ENCODE results near the gene FRY. TPM values are rescaled to one million over a fixed set of nuclear protein-coding genes. Genes with fewer than 3 reads are reported as not detected.

Gene FRY
- total and polyA plus RNA-seq, 2 donors (not counting 1 experiment from before 2014, with no cell fraction given): 2.3 to 6.3 TPM

DNA sequence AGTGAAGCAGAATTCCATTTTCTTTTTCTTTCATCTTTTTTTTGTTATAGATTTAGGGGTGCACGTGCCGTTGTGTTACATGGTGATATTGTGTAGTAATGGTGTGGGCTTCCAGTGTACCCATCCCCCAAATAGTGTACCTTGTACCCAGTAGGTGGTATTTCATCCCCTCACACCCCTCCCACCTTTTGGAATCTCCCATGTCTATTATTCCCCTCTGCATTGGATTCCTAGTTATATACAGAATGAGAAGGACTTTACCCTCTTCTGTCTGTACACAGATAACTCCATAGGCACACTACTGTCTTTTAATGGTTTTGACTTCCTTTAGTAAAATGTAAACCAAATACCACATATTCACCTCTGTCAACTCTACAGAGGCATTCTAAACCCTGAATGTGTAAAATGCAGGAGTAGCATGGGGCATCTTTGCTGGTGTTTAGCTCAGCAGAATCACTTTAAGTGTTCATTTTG, 28.0 kb downstream of the FRY start:
- H3K4me1 Mint-ChIP-seq: no peaks in the 10 kb centered on the region
- Histone ChIP-seq H3K4me2 (replicated peaks; ENCODE audit: low read depth, low read length, poor library complexity, severe bottlenecking) (no peak overlapping the region), H3K4me3 (ENCODE audit: control extremely low read depth in 1 of 5, extremely low read depth in 1 of 5, insufficient read depth in 1 of 5, low read depth in 2 of 5, low read length in 4 of 5) (no peak overlapping the region), H3K9me3 (ENCODE audit: control extremely low read depth in 1 of 3, control insufficient read depth in 2 of 3, insufficient read depth in 1 of 3, low read length in 2 of 3) (no peaks in the 10 kb centered on the region), H2AFZ (ENCODE audit: insufficient read depth, low read depth, low read length, poor library complexity, severe bottlenecking) (no peak overlapping the region), H3K4me1 (ENCODE audit: control insufficient read depth in 2 of 2, insufficient read depth in 2 of 2, low read length in 2 of 2) (no peaks in the 10 kb centered on the region), H4K20me1 (ENCODE audit: control insufficient read depth, insufficient read depth, low read length, poor library complexity, severe bottlenecking) (no peaks in the 10 kb centered on the region), H3K27me3 (replicated peaks in 1 of 4; ENCODE audit: control extremely low read depth in 1 of 4, control insufficient read depth in 3 of 4, insufficient read depth in 4 of 4, low read length in 3 of 4) (no peaks in the 10 kb centered on the region), H3K9ac (ENCODE audit: low read length) (no peak overlapping the region), H3K27ac (ENCODE audit: low read length in 2 of 2) (no peak overlapping the region), H3K36me3 (replicated peaks in 1 of 2; ENCODE audit: control extremely low read depth in 1 of 2, control insufficient read depth in 1 of 2, extremely low read depth in 1 of 2, insufficient read depth in 2 of 2, low read length in 1 of 2) (no peaks in the 10 kb centered on the region), H3K79me2 (ENCODE audit: control insufficient read depth, insufficient read depth, low read length) (no peaks in the 10 kb centered on the region)
- TF ChIP-seq EZH2 (IDR thresholded peaks at IDR 0.05; ENCODE audit: borderline replicate concordance, insufficient read depth, low read depth, low read length, poor library complexity, severe bottlenecking): no peak
- TF ChIP-seq, protein P1, sequence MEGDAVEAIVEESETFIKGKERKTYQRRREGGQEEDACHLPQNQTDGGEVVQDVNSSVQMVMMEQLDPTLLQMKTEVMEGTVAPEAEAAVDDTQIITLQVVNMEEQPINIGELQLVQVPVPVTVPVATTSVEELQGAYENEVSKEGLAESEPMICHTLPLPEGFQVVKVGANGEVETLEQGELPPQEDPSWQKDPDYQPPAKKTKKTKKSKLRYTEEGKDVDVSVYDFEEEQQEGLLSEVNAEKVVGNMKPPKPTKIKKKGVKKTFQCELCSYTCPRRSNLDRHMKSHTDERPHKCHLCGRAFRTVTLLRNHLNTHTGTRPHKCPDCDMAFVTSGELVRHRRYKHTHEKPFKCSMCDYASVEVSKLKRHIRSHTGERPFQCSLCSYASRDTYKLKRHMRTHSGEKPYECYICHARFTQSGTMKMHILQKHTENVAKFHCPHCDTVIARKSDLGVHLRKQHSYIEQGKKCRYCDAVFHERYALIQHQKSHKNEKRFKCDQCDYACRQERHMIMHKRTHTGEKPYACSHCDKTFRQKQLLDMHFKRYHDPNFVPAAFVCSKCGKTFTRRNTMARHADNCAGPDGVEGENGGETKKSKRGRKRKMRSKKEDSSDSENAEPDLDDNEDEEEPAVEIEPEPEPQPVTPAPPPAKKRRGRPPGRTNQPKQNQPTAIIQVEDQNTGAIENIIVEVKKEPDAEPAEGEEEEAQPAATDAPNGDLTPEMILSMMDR (IDR thresholded peaks at IDR 0.05): no peak
- intact Hi-C loops (cut with micrococcal nuclease): no loop called here
- ChIA-PET CTCF (no interaction called here), POLR2A (no interaction called here)
- H3K9me3 Mint-ChIP-seq (ENCODE audit: insufficient read depth): no peaks in the 10 kb centered on the region
- H3K27ac Mint-ChIP-seq: no peak overlapping the region
- H3K4me3 Mint-ChIP-seq: no peak overlapping the region
- ATAC-seq (ENCODE audit: low read depth): no peak
- DNase-seq: no peak
- WGBS (ENCODE audit: insufficient coverage): no CpG with 5 or more reads among the region's 2 CpGs
- H3K27me3 Mint-ChIP-seq: no peaks in the 10 kb centered on the region

DNA sequence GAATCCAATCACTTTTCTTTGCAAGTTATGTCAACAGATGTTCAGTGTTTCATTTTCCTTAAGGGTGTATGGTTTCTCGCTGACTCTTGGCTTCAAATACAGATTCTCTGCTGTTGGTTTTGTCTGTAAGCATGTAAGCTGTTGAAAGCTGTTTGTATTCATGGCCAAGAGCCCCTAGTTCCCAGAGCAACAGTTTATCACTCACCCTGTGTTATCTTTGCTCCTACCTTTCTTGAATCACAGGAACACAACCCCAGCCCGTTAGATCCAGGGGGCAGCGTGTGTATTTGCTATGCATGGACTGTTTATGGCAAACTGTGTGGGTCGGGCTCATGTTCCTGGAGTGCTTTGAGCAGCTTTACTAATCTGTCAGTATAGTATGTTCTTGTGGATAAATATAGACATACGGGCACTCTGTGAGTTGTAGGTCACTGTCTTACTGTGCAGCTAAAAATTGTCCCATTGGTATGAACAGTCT, 28.9 kb downstream of the FRY start:
- H3K4me1 Mint-ChIP-seq: no peaks in the 10 kb centered on the region
- ATAC-seq (ENCODE audit: low read depth) (no peak), DNase-seq (no peak)
- WGBS (ENCODE audit: insufficient coverage): 89% methylated on average over 2 of the region's 5 CpGs
- Histone ChIP-seq H3K9ac (ENCODE audit: low read length) (no peak overlapping the region), H3K4me1 (ENCODE audit: control insufficient read depth in 2 of 2, insufficient read depth in 2 of 2, low read length in 2 of 2) (no peaks in the 10 kb centered on the region), H3K4me3 (ENCODE audit: control extremely low read depth in 1 of 5, extremely low read depth in 1 of 5, insufficient read depth in 1 of 5, low read depth in 2 of 5, low read length in 4 of 5) (no peak overlapping the region), H3K27ac (ENCODE audit: low read length in 2 of 2) (no peak overlapping the region), H4K20me1 (ENCODE audit: control insufficient read depth, insufficient read depth, low read length, poor library complexity, severe bottlenecking) (no peaks in the 10 kb centered on the region), H3K27me3 (replicated peaks in 1 of 4; ENCODE audit: control extremely low read depth in 1 of 4, control insufficient read depth in 3 of 4, insufficient read depth in 4 of 4, low read length in 3 of 4) (no peaks in the 10 kb centered on the region), H3K36me3 (replicated peaks in 1 of 2; ENCODE audit: control extremely low read depth in 1 of 2, control insufficient read depth in 1 of 2, extremely low read depth in 1 of 2, insufficient read depth in 2 of 2, low read length in 1 of 2) (no peaks in the 10 kb centered on the region), H2AFZ (ENCODE audit: insufficient read depth, low read depth, low read length, poor library complexity, severe bottlenecking) (no peak overlapping the region), H3K4me2 (replicated peaks; ENCODE audit: low read depth, low read length, poor library complexity, severe bottlenecking) (no peak overlapping the region), H3K79me2 (ENCODE audit: control insufficient read depth, insufficient read depth, low read length) (no peaks in the 10 kb centered on the region), H3K9me3 (ENCODE audit: control extremely low read depth in 1 of 3, control insufficient read depth in 2 of 3, insufficient read depth in 1 of 3, low read length in 2 of 3) (no peaks in the 10 kb centered on the region)
- intact Hi-C loops (cut with micrococcal nuclease): no loop called here
- H3K27ac Mint-ChIP-seq: no peak overlapping the region
- no peak for TF ChIP-seq EZH2 (IDR thresholded peaks at IDR 0.05; ENCODE audit: borderline replicate concordance, insufficient read depth, low read depth, low read length, poor library complexity, severe bottlenecking)
- TF ChIP-seq, protein P1 (IDR thresholded peaks at IDR 0.05): no peak
- no peak overlapping the region for H3K4me3 Mint-ChIP-seq
- POLR2A ChIA-PET: no interaction called here
- no peaks in the 10 kb centered on the region for H3K9me3 Mint-ChIP-seq (ENCODE audit: insufficient read depth)
- H3K27me3 Mint-ChIP-seq: no peaks in the 10 kb centered on the region
- CTCF ChIA-PET: interaction anchor here (1.0 kb wide), 1 partner anchor 9 kb away, joined by 3 read pairs; no protein-coding TSS in a partner anchor

Data from B cell (primary cell).